Trophoblast cell (in vitro differentiated cells and primary cell): ENCODE results near the gene TTLL8.
A peak's percentile ranks its signal among the peaks of the same experiment; 100 is the strongest.

Experiments used
- DNase-seq, 2 donors: peaks; one replicate each; pipeline ENCODE4 v3.0.0-alpha.2; 2016
- H2AFZ ChIP-seq: 2 replicates; pipeline ENCODE4 v1.6.1; 2013; ENCODE audit warnings: low read length, moderate library complexity, mild to moderate bottlenecking; ENCODE audit not compliant: insufficient read depth, poor library complexity
- H2AK5ac ChIP-seq: 2 replicates; pipeline ENCODE4 v1.6.1; 2013; ENCODE audit warnings: mild to moderate bottlenecking, low read length
- H2BK120ac ChIP-seq: 2 replicates; pipeline ENCODE4 v1.6.1; 2013; ENCODE audit warnings: low read length, mild to moderate bottlenecking, moderate library complexity; ENCODE audit not compliant: insufficient read depth, poor library complexity
- H2BK12ac ChIP-seq: 2 replicates; pipeline ENCODE4 v1.6.1; 2013; ENCODE audit warnings: mild to moderate bottlenecking, low read length, moderate library complexity
- H2BK5ac ChIP-seq: 2 replicates; pipeline ENCODE4 v1.6.1; 2013; ENCODE audit warnings: low read length, low read depth, moderate library complexity, mild to moderate bottlenecking; ENCODE audit not compliant: poor library complexity
- H3K14ac ChIP-seq: 2 replicates; pipeline ENCODE4 v1.6.1; 2013; ENCODE audit warnings: mild to moderate bottlenecking, low read length
- H3K18ac ChIP-seq: 2 replicates; pipeline ENCODE4 v1.6.1; 2013; ENCODE audit warnings: mild to moderate bottlenecking, low read length
- H3K23ac ChIP-seq: 2 replicates; pipeline ENCODE4 v1.6.1; 2013; ENCODE audit warnings: low read length
- H3K27ac ChIP-seq: 2 replicates; pipeline ENCODE4 v1.5.1; 2013; ENCODE audit warnings: low read depth, mild to moderate bottlenecking, inconsistent platforms, low read length, moderate library complexity
- H3K27me3 ChIP-seq: 2 replicates; pipeline ENCODE4 v1.6.1; 2013; ENCODE audit warnings: inconsistent platforms, mild to moderate bottlenecking, low read length, moderate library complexity; ENCODE audit not compliant: insufficient read depth
- H3K36me3 ChIP-seq, 2 experiments: 1 replicate in 1 of 2; 2 replicates in 1 of 2; pipeline ENCODE4 v1.6.1; 2013; ENCODE audit warnings: low read length in 2 of 2, mild to moderate bottlenecking in 2 of 2, moderate library complexity in 1 of 2; ENCODE audit not compliant: insufficient read depth in 2 of 2, control insufficient read depth in 1 of 2
- H3K4ac ChIP-seq: 2 replicates; pipeline ENCODE4 v1.6.1; 2013; ENCODE audit warnings: low read depth, mild to moderate bottlenecking, low read length, moderate library complexity
- H3K4me1 ChIP-seq, 2 experiments: 1 replicate in 1 of 2; 2 replicates in 1 of 2; pipeline ENCODE4 v1.6.1; 2013; ENCODE audit warnings: low read length in 2 of 2, mild to moderate bottlenecking in 2 of 2, moderate library complexity in 1 of 2; ENCODE audit not compliant: insufficient read depth in 2 of 2, control insufficient read depth in 1 of 2
- H3K4me2 ChIP-seq: 2 replicates; pipeline ENCODE4 v1.6.1; 2013; ENCODE audit warnings: inconsistent platforms, mild to moderate bottlenecking, low read length, moderate library complexity
- H3K4me3 ChIP-seq: 2 replicates; pipeline ENCODE4 v1.5.1; 2013; ENCODE audit warnings: mild to moderate bottlenecking, low read depth, low read length, inconsistent platforms
- H3K79me1 ChIP-seq: one replicate; pipeline ENCODE4 v1.6.1; 2013; ENCODE audit warnings: low read length
- H3K79me2 ChIP-seq: 2 replicates; pipeline ENCODE4 v1.6.1; 2013; ENCODE audit warnings: low read length, mild to moderate bottlenecking; ENCODE audit not compliant: control insufficient read depth, insufficient read depth, poor library complexity
- H3K9ac ChIP-seq: 2 replicates; pipeline ENCODE4 v1.6.1; 2013; ENCODE audit warnings: mild to moderate bottlenecking, low read length
- H3K9me3 ChIP-seq: 2 replicates; pipeline ENCODE4 v1.6.1; 2013; ENCODE audit warnings: low read depth, mild to moderate bottlenecking, control low read depth, inconsistent platforms, low read length; ENCODE audit not compliant: insufficient read depth
- H4K12ac ChIP-seq: 2 replicates; pipeline ENCODE4 v1.6.1; 2013; ENCODE audit warnings: low read depth, mild to moderate bottlenecking, low read length, moderate library complexity
- H4K8ac ChIP-seq: 2 replicates; pipeline ENCODE4 v1.6.1; 2013; ENCODE audit warnings: low read depth, mild to moderate bottlenecking, low read length, moderate library complexity
- H4K91ac ChIP-seq: one replicate; pipeline ENCODE4 v1.6.1; 2013; ENCODE audit warnings: low read depth, mild to moderate bottlenecking, low read length, moderate library complexity
- WGBS: extraction: QIAGEN DNeasy Blood & Tissue Kit; methylation state at CpG from one replicate; pipeline ENCODE4 v1.1.7; 2013; ENCODE audit warnings: missing lambda C conversion rate; ENCODE audit not compliant: insufficient read length, insufficient coverage; ENCODE audit errors: extremely low coverage; 5-methylcytosine and 5-hydroxymethylcytosine counted together

TTLL8 gene

DNA sequence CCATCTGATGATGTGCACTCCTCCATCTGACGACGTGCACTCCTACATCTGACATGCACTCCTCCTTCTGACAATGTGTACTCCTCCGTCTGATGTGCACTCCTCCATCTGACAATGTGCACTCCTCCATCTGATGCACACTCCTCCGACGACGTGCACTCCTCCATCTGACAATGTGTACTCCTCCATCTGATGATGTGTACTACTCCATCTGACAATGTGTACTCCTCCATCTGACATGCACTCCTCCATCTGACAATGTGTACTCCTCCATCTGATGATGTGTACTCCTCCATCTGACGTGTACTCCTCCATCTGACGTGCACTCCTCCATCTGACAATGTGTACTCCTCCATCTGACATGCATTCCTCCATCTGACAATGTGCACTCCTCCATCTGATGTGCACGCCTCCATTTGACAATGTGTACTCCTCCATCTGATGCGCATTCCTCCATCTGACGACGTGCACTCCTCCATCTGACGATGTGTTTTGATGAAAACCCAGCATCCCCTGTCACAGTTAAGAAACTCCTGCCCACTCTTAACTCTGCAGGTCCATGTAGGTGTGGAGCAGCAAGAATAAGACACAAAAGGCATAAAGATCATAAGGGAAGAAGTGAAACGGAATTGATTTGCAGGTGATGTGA, 35.8 kb downstream of the TTLL8 start:
- H3K4me3 ChIP-seq, result peak overlapping the region; percentile 57
- H2BK120ac ChIP-seq, result no peak overlapping the region
- H3K79me1 ChIP-seq, result no peaks in the 10 kb centered on the region
- no peak overlapping the region for H4K12ac ChIP-seq
- H3K4me1 ChIP-seq, result no peaks in the 10 kb centered on the region
- peaks cover 2% of the 10 kb centered on the region for H3K27me3 ChIP-seq
- no peak overlapping the region for H3K4me2 ChIP-seq
- WGBS, result no CpG with 5 or more reads among the region's 14 CpGs
- no peak overlapping the region for H3K14ac ChIP-seq
- no peak overlapping the region for H3K18ac ChIP-seq
- no peak overlapping the region for H4K8ac ChIP-seq
- no peaks in the 10 kb centered on the region for H3K79me2 ChIP-seq
- no peak overlapping the region for H2AK5ac ChIP-seq
- no peaks in the 10 kb centered on the region for H3K36me3 ChIP-seq
- H3K27ac ChIP-seq, result no peak overlapping the region
- no peak for DNase-seq
- H2AFZ ChIP-seq, result no peak overlapping the region
- no peak overlapping the region for H2BK12ac ChIP-seq
- peak overlapping the region; percentile 82 for H3K23ac ChIP-seq
- H3K4ac ChIP-seq, result no peak overlapping the region
- no peak overlapping the region for H4K91ac ChIP-seq
- H2BK5ac ChIP-seq, result no peak overlapping the region
- H3K9me3 ChIP-seq, result peaks cover 31% of the 10 kb centered on the region
- H3K9ac ChIP-seq, result no peak overlapping the region

DNA sequence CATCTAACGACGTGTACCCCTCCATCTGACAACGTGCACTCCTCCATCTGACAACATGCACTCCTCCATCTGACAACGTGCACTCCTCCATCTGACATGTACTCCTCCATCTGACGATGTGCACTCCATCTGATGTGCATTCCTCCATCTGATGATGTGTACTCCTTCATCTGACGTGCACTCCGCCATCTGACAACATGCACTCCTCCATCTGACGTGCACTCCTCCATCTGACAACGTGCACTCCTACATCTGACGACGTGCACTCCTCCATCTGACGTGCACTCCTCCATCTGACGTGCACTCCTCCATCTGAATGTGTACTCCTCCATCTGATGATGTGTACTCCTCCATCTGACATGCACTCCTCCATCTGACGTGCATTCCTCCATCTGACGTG, 37.5 kb downstream of the TTLL8 start:
- Histone ChIP-seq H3K9ac (no peak overlapping the region), H3K79me1 (no peaks in the 10 kb centered on the region)

DNA sequence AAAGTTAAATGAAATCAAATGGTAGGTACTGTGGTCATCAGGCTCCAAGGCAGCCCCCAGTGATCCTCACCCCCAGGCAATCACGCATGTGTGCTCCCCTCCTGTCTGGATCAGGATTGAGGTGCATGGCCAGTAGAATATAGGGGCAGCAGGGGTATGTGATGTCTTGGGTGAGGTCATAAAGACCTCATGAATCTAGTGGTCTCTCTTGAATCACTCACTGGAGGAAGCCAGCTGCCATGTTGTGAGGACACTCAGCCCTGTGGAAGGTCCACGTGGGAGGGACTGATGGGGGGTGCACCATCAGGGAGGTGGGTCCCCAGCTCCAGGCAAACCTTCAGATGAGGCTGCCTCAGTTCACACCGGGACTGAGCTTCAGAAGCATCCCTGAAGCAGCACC, 38.8 kb downstream of the TTLL8 start:
- Histone ChIP-seq H4K8ac (no peak overlapping the region), H3K79me2 (no peaks in the 10 kb centered on the region), H2BK5ac (no peak overlapping the region), H2BK12ac (no peak overlapping the region), H3K18ac (no peak overlapping the region), H4K12ac (no peak overlapping the region), H2AK5ac (no peak overlapping the region), H3K27me3 (peaks cover 20% of the 10 kb centered on the region), H2BK120ac (no peak overlapping the region), H3K4me2 (no peak overlapping the region), H4K91ac (no peak overlapping the region), H2AFZ (no peak overlapping the region), H3K4me1 (no peaks in the 10 kb centered on the region), H3K79me1 (no peaks in the 10 kb centered on the region), H3K4ac (no peak overlapping the region), H3K27ac (no peak overlapping the region), H3K14ac (no peak overlapping the region), H3K9ac (no peak overlapping the region), H3K9me3 (peaks cover 31% of the 10 kb centered on the region), H3K36me3 (no peaks in the 10 kb centered on the region), H3K4me3 (no peak overlapping the region), H3K23ac (no peak overlapping the region)
- WGBS, result no CpG with 5 or more reads among the region's 3 CpGs
- no peak for DNase-seq

More for the DNA sequence above, 37.5 kb downstream of the TTLL8 start:
- Histone ChIP-seq H3K27ac (no peak overlapping the region), H2BK12ac (no peak overlapping the region), H3K79me2 (no peaks in the 10 kb centered on the region), H2BK5ac (no peak overlapping the region), H3K18ac (no peak overlapping the region), H3K4me1 (no peaks in the 10 kb centered on the region), H3K4me2 (no peak overlapping the region), H3K4me3 (peak overlapping the region; percentile 63), H3K23ac (peak overlapping the region; percentile 6), H3K27me3 (peaks cover 11% of the 10 kb centered on the region), H2AFZ (no peak overlapping the region), H3K9me3 (peaks cover 31% of the 10 kb centered on the region), H3K14ac (no peak overlapping the region), H4K8ac (no peak overlapping the region), H3K4ac (no peak overlapping the region), H4K12ac (no peak overlapping the region), H4K91ac (no peak overlapping the region), H2AK5ac (no peak overlapping the region), H3K36me3 (no peaks in the 10 kb centered on the region), H2BK120ac (no peak overlapping the region)
- DNase-seq, result no peak
- no CpG with 5 or more reads among the region's 15 CpGs for WGBS

DNA sequence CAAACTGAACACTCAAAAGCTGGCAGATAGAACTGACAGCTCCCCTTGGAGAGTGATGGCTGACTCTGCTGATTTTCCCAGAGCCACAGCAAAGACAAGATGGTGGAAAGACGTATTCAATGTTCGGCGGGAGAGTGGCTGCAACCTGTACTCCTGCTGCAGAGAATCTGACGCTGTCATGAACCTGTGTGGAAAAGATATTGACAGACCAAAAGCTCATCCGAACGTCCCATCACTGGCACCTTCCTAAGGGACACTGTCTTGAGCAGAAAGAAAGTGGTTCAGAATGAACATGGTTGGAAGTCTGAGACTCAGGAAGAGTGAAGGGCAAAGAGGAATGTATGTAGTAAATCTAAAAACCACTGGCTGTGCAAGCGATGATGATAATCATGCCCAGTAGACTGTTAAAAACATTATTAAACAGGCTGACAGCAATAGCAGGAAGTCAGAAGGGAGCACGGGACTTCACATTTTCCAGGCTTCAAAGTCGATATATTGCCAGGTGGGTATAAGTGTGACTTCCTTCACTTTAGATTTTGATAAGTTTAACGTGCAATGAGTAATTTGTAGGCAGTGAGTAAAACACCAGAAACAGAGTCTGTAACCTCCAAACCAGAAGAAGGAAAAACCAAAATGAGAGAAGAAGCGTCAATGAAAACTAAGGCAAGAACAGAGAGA, 39.4 kb downstream of the TTLL8 start:
- H3K27me3 ChIP-seq, result peaks cover 24% of the 10 kb centered on the region
- H3K4me2 ChIP-seq, result no peak overlapping the region
- H2AFZ ChIP-seq, result no peak overlapping the region
- no peak overlapping the region for H2BK120ac ChIP-seq
- no peaks in the 10 kb centered on the region for H3K79me2 ChIP-seq
- H2BK12ac ChIP-seq, result no peak overlapping the region
- peaks cover 31% of the 10 kb centered on the region for H3K9me3 ChIP-seq
- no peak overlapping the region for H3K4ac ChIP-seq
- H2BK5ac ChIP-seq, result no peak overlapping the region
- H4K8ac ChIP-seq, result no peak overlapping the region
- H3K9ac ChIP-seq, result no peak overlapping the region
- no peaks in the 10 kb centered on the region for H3K36me3 ChIP-seq
- H3K18ac ChIP-seq, result no peak overlapping the region
- H3K4me3 ChIP-seq, result no peak overlapping the region
- H4K12ac ChIP-seq, result no peak overlapping the region
- H3K27ac ChIP-seq, result no peak overlapping the region
- WGBS, result no CpG with 5 or more reads among the region's 11 CpGs
- DNase-seq, result no peak
- no peak overlapping the region for H3K14ac ChIP-seq
- H3K79me1 ChIP-seq, result no peaks in the 10 kb centered on the region
- H3K4me1 ChIP-seq, result no peaks in the 10 kb centered on the region
- H3K23ac ChIP-seq, result no peak overlapping the region
- H2AK5ac ChIP-seq, result no peak overlapping the region
- H4K91ac ChIP-seq, result no peak overlapping the region
